Activated CD8-positive, alpha-beta memory T cell treated with anti-CD3 and anti-CD28 coated beads for 36 hours (primary cell): ENCODE data around the gene SMCO3. TPM values are rescaled to one million over a fixed set of nuclear protein-coding genes. Genes with fewer than 3 reads are reported as not detected.

ENCODE experiments used
- CTCF ChIA-PET: fragments of 350-600 bp; sonication (Branson Sonifier 250); formaldehyde crosslinking; loops from one replicate; lab custom pipeline; 2021; ENCODE audit warnings: antibody characterized with exemption; lab: Charles Lee
- POLR2A ChIA-PET: fragments of 350-600 bp; sonication (Branson Sonifier 250); formaldehyde crosslinking; loops from one replicate; lab custom pipeline; 2021; ENCODE audit warnings: antibody characterized with exemption; lab: Charles Lee
- total RNA-seq, 2 experiments: library from RNA; stranded (reverse); gene quantifications; one replicate each; pipeline ENCODE4 v1.2.3, GENCODE V29; 2021

Gene SMCO3
- total RNA-seq, 2 experiments from 2014 or later: not detected

- ChIA-PET POLR2A (no interaction called here), CTCF (no interaction called here)
These were observed 32.4 kb downstream of the SMCO3 start for GRCh38 chr12:14781563-14781962.

- ChIA-PET CTCF (no interaction called here), POLR2A (no interaction called here)
These were observed 33.1 kb downstream of the SMCO3 start for GRCh38 chr12:14780859-14781258.

- ChIA-PET POLR2A (no interaction called here), CTCF (no interaction called here)
These were observed 34.1 kb downstream of the SMCO3 start for GRCh38 chr12:14779834-14780233.

- CTCF ChIA-PET: no interaction called here
- POLR2A ChIA-PET: interaction anchor here (0.7 kb wide), 1 partner anchor 581 kb away, joined by 4 read pairs; no protein-coding TSS in a partner anchor
These were observed 36.7 kb downstream of the SMCO3 start for GRCh38 chr12:14777271-14777670.

GRCh38 chr12:14776236-14776961 is 37.6 kb downstream of the SMCO3 start:
- CTCF ChIA-PET: interaction anchor here (2.0 kb wide), 1 partner anchor 13 kb away, joined by 7 read pairs; no protein-coding TSS in a partner anchor
- POLR2A ChIA-PET: no interaction called here

GRCh38 chr12:14775636-14775980 is 38.4 kb downstream of the SMCO3 start:
- POLR2A ChIA-PET: interaction anchor here (0.5 to 2.9 kb wide), 5 partner anchors 9 to 406 kb away, joined by 4 to 27 read pairs (median 10); partner anchors contain the start of genes ARHGDIB, C12orf60 and WBP11
- CTCF ChIA-PET: interaction anchor here (1.4 to 2.0 kb wide), 2 partner anchors 14 to 28 kb away, joined by 4 to 7 read pairs; partner anchors contain the start of genes C12orf60 and WBP11

- ChIA-PET POLR2A (interaction anchor here (0.5 to 2.9 kb wide), 6 partner anchors 9 to 1675 kb away, joined by 3 to 27 read pairs (median 8); partner anchors contain the start of genes ARHGDIB, C12orf60 and WBP11), CTCF (interaction anchor here (0.5 to 2.0 kb wide), 4 partner anchors 14 to 175 kb away, joined by 3 to 7 read pairs (median 4); partner anchors contain the start of genes C12orf60 and WBP11)
These were observed 38.9 kb downstream of the SMCO3 start for GRCh38 chr12:14774906-14775635.

- POLR2A ChIA-PET: interaction anchor here (0.5 to 2.9 kb wide), 7 partner anchors 10 to 1674 kb away, joined by 3 to 27 read pairs (median 5); partner anchors contain the start of genes ARHGDIB, C12orf60 and WBP11
These were observed 39.7 kb downstream of the SMCO3 start for GRCh38 chr12:14774074-14774905.

GRCh38 chr12:14773685-14774073 is 40.3 kb downstream of the SMCO3 start:
- CTCF ChIA-PET: interaction anchor here (0.7 kb wide), 1 partner anchor 1932 kb away, joined by 3 read pairs; no protein-coding TSS in a partner anchor
- POLR2A ChIA-PET: interaction anchor here (0.7 to 2.9 kb wide), 4 partner anchors 29 to 188 kb away, joined by 3 to 27 read pairs (median 10); partner anchors contain the start of genes ARHGDIB, C12orf60 and WBP11

More at GRCh38 chr12:14774074-14774905, 39.7 kb downstream of the SMCO3 start:
- CTCF ChIA-PET: interaction anchor here (0.5 to 2.0 kb wide), 5 partner anchors 15 to 1931 kb away, joined by 3 to 7 read pairs (median 4); partner anchors contain the start of genes C12orf60 and WBP11

GRCh38 chr12:14772946-14773345 is 41.0 kb downstream of the SMCO3 start:
- CTCF ChIA-PET: no interaction called here
- POLR2A ChIA-PET: interaction anchor here (0.7 to 2.9 kb wide), 2 partner anchors 30 to 179 kb away, joined by 6 to 27 read pairs; partner anchors contain the start of genes C12orf60 and WBP11

- ChIA-PET CTCF (interaction anchor here (0.8 to 0.9 kb wide), 2 partner anchors 31 to 176 kb away, joined by 3 read pairs; no protein-coding TSS in a partner anchor), POLR2A (interaction anchor here (0.6 to 4.0 kb wide), 8 partner anchors 28 to 449 kb away, joined by 3 to 45 read pairs (median 8); partner anchors contain the start of genes ARHGDIB, ATF7IP, C12orf60 and WBP11)
These were observed 42.3 kb downstream of the SMCO3 start for GRCh38 chr12:14771651-14772137.

GRCh38 chr12:14770496-14771461 is 43.2 kb downstream of the SMCO3 start:
- ChIA-PET CTCF (interaction anchor here (0.8 to 1.9 kb wide), 7 partner anchors 32 to 405 kb away, joined by 3 to 7 read pairs (median 3); partner anchors contain the start of gene ATF7IP), POLR2A (interaction anchor here (1.6 to 4.0 kb wide), 7 partner anchors 29 to 405 kb away, joined by 3 to 45 read pairs (median 8); partner anchors contain the start of genes ARHGDIB, ATF7IP, C12orf60 and WBP11)

- POLR2A ChIA-PET: interaction anchor here (1.6 to 4.0 kb wide), 7 partner anchors 30 to 404 kb away, joined by 3 to 45 read pairs (median 8); partner anchors contain the start of genes ARHGDIB, ATF7IP, C12orf60 and WBP11
These were observed 44.0 kb downstream of the SMCO3 start for GRCh38 chr12:14769969-14770495.

GRCh38 chr12:14769466-14769968 is 44.5 kb downstream of the SMCO3 start:
- CTCF ChIA-PET: interaction anchor here (0.8 to 1.9 kb wide), 9 partner anchors 24 to 531 kb away, joined by 3 to 7 read pairs (median 3); partner anchors contain the start of gene ATF7IP

More at GRCh38 chr12:14769969-14770495, 44.0 kb downstream of the SMCO3 start:
- CTCF ChIA-PET: interaction anchor here (1.0 to 1.9 kb wide), 8 partner anchors 23 to 532 kb away, joined by 3 to 7 read pairs (median 3); partner anchors contain the start of gene ATF7IP

GRCh38 chr12:14768823-14769405 is 45.1 kb downstream of the SMCO3 start:
- ChIA-PET POLR2A (interaction anchor here (0.6 to 4.0 kb wide), 6 partner anchors 24 to 193 kb away, joined by 3 to 45 read pairs (median 10); partner anchors contain the start of genes ARHGDIB, C12orf60 and WBP11), CTCF (interaction anchor here (0.6 to 1.9 kb wide), 7 partner anchors 16 to 531 kb away, joined by 3 to 7 read pairs (median 3); partner anchors contain the start of genes ATF7IP and RERG)

More at GRCh38 chr12:14769466-14769968, 44.5 kb downstream of the SMCO3 start:
- POLR2A ChIA-PET: interaction anchor here (0.6 to 4.0 kb wide), 6 partner anchors 34 to 404 kb away, joined by 5 to 45 read pairs (median 11); partner anchors contain the start of genes ARHGDIB, ATF7IP, C12orf60 and WBP11
